HCT116 (cell line): Measurements from ENCODE around the gene LTO1. TPM values are rescaled to one million over a fixed set of nuclear protein-coding genes. Genes with fewer than 3 reads are reported as not detected.
A peak's percentile ranks its signal among the peaks of the same experiment; 100 is the strongest.

Source experiments
- ATAC-seq: fragments of 200-7000 bp; cut with Tn5 transposase; 2 replicates; pipeline ENCODE4 v1.9.1; 2020; ENCODE audit warnings: mild to moderate bottlenecking, moderate library complexity
- BruUV-seq: library from RNA; stranded (reverse); fragments of 400-500 nt; replicated peaks from 2 replicates; lab custom pipeline; 2021; lab: Mats Ljungman, UMichigan
- CTCF ChIA-PET: fragments of 300-600 bp; sonication (Branson Sonifier 250); formaldehyde crosslinking; loops from one replicate; lab custom pipeline; 2021; ENCODE audit warnings: antibody characterized with exemption; lab: Charles Lee
- POLR2A ChIA-PET: fragments of 300-600, 350-600 bp; sonication (Branson Sonifier 250); formaldehyde crosslinking; loops from one replicate; lab custom pipeline; 2021; ENCODE audit warnings: antibody characterized with exemption; lab: Charles Lee
- RAD21 ChIA-PET, 2 experiments: fragments of 300-600 bp; sonication (Branson Sonifier 250); formaldehyde crosslinking; loops; one replicate each; lab custom pipeline; 2023; ENCODE audit warnings: low total read pairs in 2 of 2; ENCODE audit not compliant: uncharacterized antibody in 2 of 2, unreplicated experiment in 2 of 2, low non-redundant PET in 1 of 2; lab: Charles Lee
- DNase-seq: peaks from one replicate; pipeline ENCODE4 v3.0.0-alpha.2; 2010; ENCODE audit warnings: low read depth, low spot score
- H2AFZ ChIP-seq: fragments of 200-600 bp; shearing (Covaris generic), sonication (generic); 2 replicates; pipeline ENCODE4 v1.6.1; 2017; ENCODE audit warnings: low read depth, mixed run types, mixed read lengths, antibody characterized with exemption, low read length; ENCODE audit not compliant: poor library complexity, severe bottlenecking
- H3K27ac ChIP-seq: 2 replicates; pipeline ENCODE4 v1.5.1; 2012; ENCODE audit warnings: low read depth, low read length
- H3K27me3 ChIP-seq: fragments of 200-600 bp; sonication (generic); 2 replicates; pipeline ENCODE4 v1.6.1; 2016; ENCODE audit warnings: mixed run types, low read length, mixed read lengths; ENCODE audit not compliant: insufficient read depth
- H3K36me3 ChIP-seq, 2 experiments: fragments of 200-500 bp in 1 of 2; fragments of 200-600 bp in 1 of 2; sonication (Bioruptor generic) in 1 of 2; sonication (generic) in 1 of 2; 2 replicates each; pipeline versions ENCODE4 v1.5.1 to v1.6.1; 2014 to 2016; ENCODE audit warnings: low read length in 2 of 2, inconsistent platforms in 1 of 2, mixed read lengths in 1 of 2, mixed run types in 1 of 2; ENCODE audit not compliant: insufficient read depth in 2 of 2, control insufficient read depth in 1 of 2
- H3K4me1 ChIP-seq, 2 experiments: fragments of 200-600 bp in 1 of 2; sonication (generic) in 1 of 2; 2 replicates each; pipeline versions ENCODE4 v1.5.1 to v1.6.1; 2012 to 2017; ENCODE audit warnings: low read length in 2 of 2, inconsistent platforms in 1 of 2, mild to moderate bottlenecking in 1 of 2, mixed read lengths in 1 of 2, mixed run types in 1 of 2, moderate library complexity in 1 of 2; ENCODE audit not compliant: insufficient read depth in 2 of 2, control insufficient read depth in 1 of 2
- H3K4me2 ChIP-seq: fragments of 200-600 bp; sonication (generic); 2 replicates; pipeline ENCODE4 v1.6.1; 2017; ENCODE audit warnings: mixed run types, low read length, mixed read lengths
- H3K4me3 ChIP-seq, 2 experiments: fragments of 200-600 bp in 1 of 2; sonication (generic) in 1 of 2; replicated peaks in 1 of 2; 2 replicates each; pipeline ENCODE4 v1.5.1; 2011 to 2016; ENCODE audit warnings: low read length in 2 of 2, control low read depth in 1 of 2, low read depth in 1 of 2, mild to moderate bottlenecking in 1 of 2, mixed read lengths in 1 of 2, mixed run types in 1 of 2
- H3K79me2 ChIP-seq: fragments of 200-600 bp; sonication (generic); 2 replicates; pipeline ENCODE4 v1.6.1; 2017; ENCODE audit warnings: mild to moderate bottlenecking, mixed run types, low read length, moderate library complexity, mixed read lengths; ENCODE audit not compliant: insufficient read depth
- H3K9ac ChIP-seq: fragments of 200-600 bp; sonication (generic); 2 replicates; pipeline ENCODE4 v1.6.1; 2016; ENCODE audit warnings: low read length, mixed read lengths
- H3K9me2 ChIP-seq: fragments of 200-600 bp; sonication (generic), shearing (Covaris generic); 2 replicates; pipeline ENCODE4 v1.6.1; 2017; ENCODE audit warnings: mixed run types, mild to moderate bottlenecking, moderate library complexity; ENCODE audit not compliant: insufficient read depth
- H3K9me3 ChIP-seq, 2 experiments: fragments of 200-500 bp in 1 of 2; fragments of 200-600 bp in 1 of 2; sonication (Bioruptor generic) in 1 of 2; sonication (generic) in 1 of 2; 2 replicates each; pipeline ENCODE4 v1.6.1; 2014 to 2017; ENCODE audit warnings: low read length in 2 of 2, mixed read lengths in 2 of 2, inconsistent platforms in 1 of 2, low read depth in 1 of 2, mild to moderate bottlenecking in 1 of 2, mixed run types in 1 of 2, moderate library complexity in 1 of 2; ENCODE audit not compliant: control insufficient read depth in 1 of 2, insufficient read depth in 1 of 2
- H4K20me1 ChIP-seq: fragments of 200-600 bp; sonication (generic), shearing (Covaris generic); 2 replicates; pipeline ENCODE4 v1.6.1; 2017; ENCODE audit warnings: mixed run types, mild to moderate bottlenecking, moderate library complexity; ENCODE audit not compliant: insufficient read depth
- ZNF274 ChIP-seq: fragments of 200-500 bp; sonication (Bioruptor generic); IDR thresholded peaks from 2 replicates; pipeline ENCODE4 v1.6.1; 2014; ENCODE audit warnings: mild to moderate bottlenecking, low read depth, low read length, inconsistent platforms
- intact Hi-C: fragments of 100-400 bp; cut with micrococcal nuclease; formaldehyde crosslinking; loops from 2 replicates; pipeline ENCODE4 v1.10.0; 2022
- total RNA-seq: library from RNA; stranded (reverse); gene quantifications from one replicate; pipeline ENCODE4 v1.2.1, GENCODE V29; 2021; ENCODE audit not compliant: unreplicated experiment
- TF ChIP-seq, protein P1 (sequence below), 3 experiments: fragments of 200-600 bp in 1 of 3; sonication (generic) in 1 of 3; IDR thresholded peaks in 2 of 3; conservative IDR thresholded peaks in 1 of 3; 2 replicates each; pipeline ENCODE4 v1.5.1; 2012 to 2017; ENCODE audit warnings: low read depth in 2 of 3, low read length in 2 of 3, antibody characterized with exemption in 1 of 3, borderline replicate concordance in 1 of 3, control low read depth in 1 of 3, mild to moderate bottlenecking in 1 of 3, mixed read lengths in 1 of 3, mixed run types in 1 of 3, moderate library complexity in 1 of 3; ENCODE audit not compliant: insufficient read depth in 1 of 3

LTO1 gene
- total RNA-seq, 1 experiment from 2014 or later = 21.3 TPM

DNA sequence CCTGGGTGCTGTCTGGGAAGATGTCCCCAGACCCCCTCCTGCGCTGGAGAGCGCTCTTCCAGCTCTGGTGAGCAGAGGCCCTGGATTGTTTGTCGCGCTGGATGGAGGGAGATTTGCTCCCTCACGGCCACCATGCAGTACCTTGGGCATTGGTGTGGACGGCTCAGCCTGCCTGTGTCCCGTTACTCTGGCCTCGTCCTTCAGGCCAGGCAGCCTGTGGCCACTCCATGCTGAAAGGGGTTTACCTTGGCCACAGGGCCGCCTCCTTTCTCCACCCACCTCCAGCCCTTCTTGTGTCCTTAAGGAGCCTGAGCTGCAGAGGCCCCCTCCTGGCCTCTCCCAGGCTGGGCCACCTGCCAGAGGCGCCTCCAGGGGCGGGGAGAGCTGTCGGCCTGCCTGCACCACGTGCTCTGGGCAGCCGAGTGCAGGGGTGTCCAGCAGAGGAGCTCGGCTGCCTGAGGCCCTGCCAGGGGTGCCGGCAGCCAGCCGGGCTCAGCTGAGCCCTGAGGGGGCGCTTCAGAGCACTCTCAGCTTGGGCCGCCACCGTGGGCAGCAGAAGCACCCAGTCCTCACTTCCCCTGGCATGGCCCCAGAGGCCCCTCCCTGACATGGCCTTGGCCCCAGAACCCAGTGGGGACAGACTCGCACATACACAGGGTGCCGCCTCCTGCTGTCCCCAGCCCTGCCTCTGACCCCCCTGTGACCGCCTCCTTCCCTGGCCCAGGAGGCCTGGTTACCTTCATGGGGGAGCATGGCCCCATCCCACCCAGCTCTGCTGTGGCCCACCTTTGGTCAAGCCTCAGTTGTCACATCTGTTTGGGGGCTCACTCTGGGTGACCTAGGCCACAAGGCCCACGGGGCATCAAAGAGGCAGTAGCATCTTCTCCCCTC lies 30.8 kb downstream of the LTO1 start:
- H3K79me2 ChIP-seq = peaks cover 95% of the 10 kb centered on the region
- DNase-seq = no peak
- H3K27ac ChIP-seq = peak overlapping the region; percentile 96
- no peaks in the 10 kb centered on the region for H3K9me2 ChIP-seq
- RAD21 ChIA-PET = interaction anchor here (0.6 to 1.8 kb wide), 4 partner anchors 350 to 543 kb away, joined by 5 to 6 read pairs (median 5); partner anchors contain the start of gene MYEOV (in 2 of the 2)
- intact Hi-C loops = no loop called here
- CTCF ChIA-PET = interaction anchor here (1.0 to 1.9 kb wide), 4 partner anchors 25 to 543 kb away, joined by 3 to 6 read pairs (median 4); partner anchors contain the start of gene MYEOV
- no peaks in the 10 kb centered on the region for H3K27me3 ChIP-seq
- ATAC-seq = peak; percentile 6
- peaks cover 40% of the 10 kb centered on the region; the same call in 1 of the 2 replicates for H4K20me1 ChIP-seq
- TF ChIP-seq, protein P1, sequence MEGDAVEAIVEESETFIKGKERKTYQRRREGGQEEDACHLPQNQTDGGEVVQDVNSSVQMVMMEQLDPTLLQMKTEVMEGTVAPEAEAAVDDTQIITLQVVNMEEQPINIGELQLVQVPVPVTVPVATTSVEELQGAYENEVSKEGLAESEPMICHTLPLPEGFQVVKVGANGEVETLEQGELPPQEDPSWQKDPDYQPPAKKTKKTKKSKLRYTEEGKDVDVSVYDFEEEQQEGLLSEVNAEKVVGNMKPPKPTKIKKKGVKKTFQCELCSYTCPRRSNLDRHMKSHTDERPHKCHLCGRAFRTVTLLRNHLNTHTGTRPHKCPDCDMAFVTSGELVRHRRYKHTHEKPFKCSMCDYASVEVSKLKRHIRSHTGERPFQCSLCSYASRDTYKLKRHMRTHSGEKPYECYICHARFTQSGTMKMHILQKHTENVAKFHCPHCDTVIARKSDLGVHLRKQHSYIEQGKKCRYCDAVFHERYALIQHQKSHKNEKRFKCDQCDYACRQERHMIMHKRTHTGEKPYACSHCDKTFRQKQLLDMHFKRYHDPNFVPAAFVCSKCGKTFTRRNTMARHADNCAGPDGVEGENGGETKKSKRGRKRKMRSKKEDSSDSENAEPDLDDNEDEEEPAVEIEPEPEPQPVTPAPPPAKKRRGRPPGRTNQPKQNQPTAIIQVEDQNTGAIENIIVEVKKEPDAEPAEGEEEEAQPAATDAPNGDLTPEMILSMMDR (IDR thresholded peaks at IDR 0.05 in 2 of 3, conservative IDR thresholded peaks at IDR 0.05 in 1 of 3; ENCODE audit: borderline replicate concordance in 1 of 3, insufficient read depth in 1 of 3, low read depth in 2 of 3, low read length in 2 of 3) = peak in 1 of 3 experiments; percentile 1; a peak in 1 of 6 replicates
- TF ChIP-seq ZNF274 = no peak
- TF ChIP-seq, all 23 proteins: peak for 1
- peak overlapping the region; percentile 90 for H3K4me2 ChIP-seq
- POLR2A ChIA-PET = interaction anchor here (1.0 to 2.1 kb wide), 3 partner anchors 345 to 350 kb away, joined by 4 to 10 read pairs (median 6); partner anchors contain the start of gene MYEOV
- BruUV-seq = no TSS peak
- H3K9me3 ChIP-seq = no peaks in the 10 kb centered on the region
- peak overlapping the region; percentile 96 to 99 for H3K4me3 ChIP-seq
- H2AFZ ChIP-seq = no peak overlapping the region
- peak overlapping the region; percentile 100 for H3K9ac ChIP-seq
- H3K36me3 ChIP-seq = peaks cover 29 to 57% of the 10 kb centered on the region in 2 experiments
- peaks cover 10 to 62% of the 10 kb centered on the region in 2 experiments for H3K4me1 ChIP-seq
